ENCODE measurements around the gene INTS3.
"Not testable (repeated sequence)": the region's sequence is repeated elsewhere in the genome, so short reads cannot be mapped to it uniquely, and the experiment has no call there.

INTS3 gene

GRCh38 chr1:153752072-153752471 is 24.2 kb downstream of the INTS3 start:
- no peak for DNase-seq (ENCODE audit: low read depth, low spot score)

- DNase-seq (ENCODE audit: low read depth, low spot score), result no peak
These were observed 24.8 kb downstream of the INTS3 start for GRCh38 chr1:153752571-153753195.

GRCh38 chr1:153754266-153754665 is 26.4 kb downstream of the INTS3 start:
- DNase-seq (ENCODE audit: low read depth, low spot score), result no peak

- no peak for DNase-seq (ENCODE audit: low read depth, low spot score)
These were observed 32.6 kb downstream of the INTS3 start for GRCh38 chr1:153760440-153760839.

GRCh38 chr1:153763365-153764225 is 35.7 kb downstream of the INTS3 start:
- no peak for DNase-seq (ENCODE audit: low read depth, low spot score)

GRCh38 chr1:153764310-153764709 is 36.5 kb downstream of the INTS3 start:
- no peak for DNase-seq (ENCODE audit: low read depth, low spot score)

GRCh38 chr1:153766663-153767062 is 38.8 kb downstream of the INTS3 start:
- not testable (repeated sequence) for DNase-seq (ENCODE audit: low read depth, low spot score)

- no peak for DNase-seq (ENCODE audit: low read depth, low spot score)
These were observed 39.7 kb downstream of the INTS3 start for GRCh38 chr1:153767519-153767918.

GRCh38 chr1:153768316-153769181 is 40.7 kb downstream of the INTS3 start:
- no peak for DNase-seq (ENCODE audit: low read depth, low spot score)

- no peak for DNase-seq (ENCODE audit: low read depth, low spot score)
These were observed 41.4 kb downstream of the INTS3 start for GRCh38 chr1:153769221-153769620.

- DNase-seq (ENCODE audit: low read depth, low spot score), result no peak
These were observed 42.9 kb downstream of the INTS3 start for GRCh38 chr1:153770797-153771196.

- DNase-seq (ENCODE audit: low read depth, low spot score), result no peak
These were observed 43.4 kb downstream of the INTS3 start for GRCh38 chr1:153771261-153771660.

- DNase-seq (ENCODE audit: low read depth, low spot score), result no peak
These were observed 44.2 kb downstream of the INTS3 start for GRCh38 chr1:153771841-153772593.

GRCh38 chr1:153773096-153773921 is 45.5 kb downstream of the INTS3 start:
- DNase-seq (ENCODE audit: low read depth, low spot score), result no peak

- DNase-seq (ENCODE audit: low read depth, low spot score), result no peak
These were observed 46.3 kb downstream of the INTS3 start for GRCh38 chr1:153774026-153774595.

- no peak for DNase-seq (ENCODE audit: low read depth, low spot score)
These were observed 47.1 kb downstream of the INTS3 start, which contains the start of gene SLC27A3 for GRCh38 chr1:153774780-153775457. TSS of gene SLC27A3 (plus strand) at chr1:153775407. CDS start at chr1:153775498, 91 bp downstream.

GRCh38 chr1:153775458-153776327 is 47.8 kb downstream of the INTS3 start:
- DNase-seq (ENCODE audit: low read depth, low spot score), result peak; percentile 70

GRCh38 chr1:153776352-153776751 is 48.5 kb downstream of the INTS3 start:
- no peak for DNase-seq (ENCODE audit: low read depth, low spot score)
